ENCODE data around the gene GOLGA6D. TPM values are rescaled to one million over a fixed set of nuclear protein-coding genes. Genes with fewer than 3 reads are reported as not detected.
"Not testable (repeated sequence)": the region's sequence is repeated elsewhere in the genome, so short reads cannot be mapped to it uniquely, and the experiment has no call there.

The GOLGA6D gene
- total and polyA plus RNA-seq, 4 donors: 0.12 TPM; not detected in 3

DNA sequence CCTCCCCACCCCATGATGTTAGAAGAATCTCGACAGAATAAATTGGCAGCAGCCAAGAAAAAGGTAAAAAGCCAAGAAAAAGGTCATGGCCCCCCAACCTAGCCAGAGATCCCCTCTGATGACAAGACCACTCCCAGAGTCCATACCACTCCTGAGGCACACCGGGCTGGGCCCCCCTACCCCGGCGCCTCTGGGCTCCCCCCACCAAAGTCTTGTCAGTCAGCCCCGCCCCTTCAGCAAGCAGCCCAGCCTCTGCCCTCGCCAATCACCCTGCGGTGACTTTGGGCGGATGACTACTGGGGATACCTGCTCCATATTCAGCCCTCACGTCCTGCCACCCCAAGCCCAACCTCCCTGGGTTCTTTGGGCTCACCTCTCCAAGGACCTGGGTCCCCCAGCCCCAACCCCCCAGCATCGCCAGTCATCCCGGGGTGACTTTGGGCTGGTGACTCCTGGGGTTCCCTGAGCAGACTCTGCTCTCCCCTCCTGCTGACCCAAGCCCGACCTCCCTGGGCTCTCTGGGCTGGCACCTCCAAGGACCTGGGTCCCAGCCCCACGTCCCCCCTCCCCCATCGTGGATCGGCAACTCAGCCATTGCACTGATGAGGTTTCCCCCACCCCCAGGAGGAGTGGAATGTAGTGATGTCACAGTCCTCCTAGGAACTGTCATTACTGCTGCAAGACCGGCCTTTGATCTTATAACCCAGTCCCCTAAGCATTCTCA lies 23.9 kb upstream of the GOLGA6D start:
- not testable (repeated sequence) for H3K9ac ChIP-seq (ENCODE audit: insufficient read depth in 1 of 2, low read length in 2 of 2); H3K4me1 ChIP-seq (ENCODE audit: control insufficient read depth in 5 of 5, insufficient read depth in 5 of 5, low read length in 5 of 5); ATAC-seq (ENCODE audit: insufficient read depth, low FRiP score); H3K36me3 ChIP-seq (ENCODE audit: control insufficient read depth in 4 of 4, insufficient read depth in 4 of 4, low read length in 4 of 4); H3K27me3 ChIP-seq (ENCODE audit: control insufficient read depth in 3 of 3, insufficient read depth in 3 of 3, low read length in 2 of 3); H3K4me3 ChIP-seq; H3K9me3 ChIP-seq (ENCODE audit: control insufficient read depth in 4 of 4, insufficient read depth in 3 of 4, low read length in 3 of 4); H3K27ac ChIP-seq (ENCODE audit: low read depth in 1 of 2, low read length in 1 of 2); DNase-seq
- WGBS, 2 donors: 82 to 92% methylated on average over 10 to 11 of the region's 16 CpGs

- not testable (repeated sequence) for H3K9ac ChIP-seq (ENCODE audit: insufficient read depth in 1 of 2, low read length in 2 of 2); DNase-seq; H3K27me3 ChIP-seq (ENCODE audit: control insufficient read depth in 3 of 3, insufficient read depth in 3 of 3, low read length in 2 of 3); H3K27ac ChIP-seq (ENCODE audit: low read depth in 1 of 2, low read length in 1 of 2); ATAC-seq (ENCODE audit: insufficient read depth, low FRiP score); H3K4me3 ChIP-seq; H3K4me1 ChIP-seq (ENCODE audit: control insufficient read depth in 5 of 5, insufficient read depth in 5 of 5, low read length in 5 of 5); H3K9me3 ChIP-seq (ENCODE audit: control insufficient read depth in 4 of 4, insufficient read depth in 3 of 4, low read length in 3 of 4); H3K36me3 ChIP-seq (ENCODE audit: control insufficient read depth in 4 of 4, insufficient read depth in 4 of 4, low read length in 4 of 4)
- WGBS, 2 donors: no CpG with 5 or more reads among the region's 3 CpGs
Measured at GRCh38 chr15:75259873-75260272, 22.8 kb upstream of the GOLGA6D start.

GRCh38 chr15:75273751-75274359 lies 8.8 kb upstream of the GOLGA6D start:
- not testable (repeated sequence) for ATAC-seq (ENCODE audit: insufficient read depth, low FRiP score); DNase-seq; H3K4me1 ChIP-seq (ENCODE audit: control insufficient read depth in 5 of 5, insufficient read depth in 5 of 5, low read length in 5 of 5); H3K27ac ChIP-seq (ENCODE audit: low read depth in 1 of 2, low read length in 1 of 2); H3K4me3 ChIP-seq; H3K27me3 ChIP-seq (ENCODE audit: control insufficient read depth in 3 of 3, insufficient read depth in 3 of 3, low read length in 2 of 3); H3K9me3 ChIP-seq (ENCODE audit: control insufficient read depth in 4 of 4, insufficient read depth in 3 of 4, low read length in 3 of 4); H3K36me3 ChIP-seq (ENCODE audit: control insufficient read depth in 4 of 4, insufficient read depth in 4 of 4, low read length in 4 of 4); H3K9ac ChIP-seq (ENCODE audit: insufficient read depth in 1 of 2, low read length in 2 of 2)
- WGBS, 2 donors: 96 to 97% methylated on average over 3 to 4 of the region's 8 CpGs

GRCh38 chr15:75274509-75275107 lies 8.0 kb upstream of the GOLGA6D start:
- not testable (repeated sequence) for H3K9me3 ChIP-seq (ENCODE audit: control insufficient read depth in 4 of 4, insufficient read depth in 3 of 4, low read length in 3 of 4); H3K36me3 ChIP-seq (ENCODE audit: control insufficient read depth in 4 of 4, insufficient read depth in 4 of 4, low read length in 4 of 4); H3K27ac ChIP-seq (ENCODE audit: low read depth in 1 of 2, low read length in 1 of 2); ATAC-seq (ENCODE audit: insufficient read depth, low FRiP score); H3K27me3 ChIP-seq (ENCODE audit: control insufficient read depth in 3 of 3, insufficient read depth in 3 of 3, low read length in 2 of 3); H3K9ac ChIP-seq (ENCODE audit: insufficient read depth in 1 of 2, low read length in 2 of 2); H3K4me3 ChIP-seq; H3K4me1 ChIP-seq (ENCODE audit: control insufficient read depth in 5 of 5, insufficient read depth in 5 of 5, low read length in 5 of 5)
- 65 to 73% methylated on average over 4 to 5 of the region's 5 CpGs for WGBS, 2 donors
- TF ChIP-seq, protein P1, sequence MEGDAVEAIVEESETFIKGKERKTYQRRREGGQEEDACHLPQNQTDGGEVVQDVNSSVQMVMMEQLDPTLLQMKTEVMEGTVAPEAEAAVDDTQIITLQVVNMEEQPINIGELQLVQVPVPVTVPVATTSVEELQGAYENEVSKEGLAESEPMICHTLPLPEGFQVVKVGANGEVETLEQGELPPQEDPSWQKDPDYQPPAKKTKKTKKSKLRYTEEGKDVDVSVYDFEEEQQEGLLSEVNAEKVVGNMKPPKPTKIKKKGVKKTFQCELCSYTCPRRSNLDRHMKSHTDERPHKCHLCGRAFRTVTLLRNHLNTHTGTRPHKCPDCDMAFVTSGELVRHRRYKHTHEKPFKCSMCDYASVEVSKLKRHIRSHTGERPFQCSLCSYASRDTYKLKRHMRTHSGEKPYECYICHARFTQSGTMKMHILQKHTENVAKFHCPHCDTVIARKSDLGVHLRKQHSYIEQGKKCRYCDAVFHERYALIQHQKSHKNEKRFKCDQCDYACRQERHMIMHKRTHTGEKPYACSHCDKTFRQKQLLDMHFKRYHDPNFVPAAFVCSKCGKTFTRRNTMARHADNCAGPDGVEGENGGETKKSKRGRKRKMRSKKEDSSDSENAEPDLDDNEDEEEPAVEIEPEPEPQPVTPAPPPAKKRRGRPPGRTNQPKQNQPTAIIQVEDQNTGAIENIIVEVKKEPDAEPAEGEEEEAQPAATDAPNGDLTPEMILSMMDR (IDR thresholded peaks at IDR 0.05; ENCODE audit: control extremely low read depth, extremely low read depth): peak; percentile 5
- DNase-seq: peak; percentile 1 to 13 (median 9)

GRCh38 chr15:75275617-75276016 lies 7.0 kb upstream of the GOLGA6D start:
- H3K27me3 ChIP-seq (ENCODE audit: control insufficient read depth in 3 of 3, insufficient read depth in 3 of 3, low read length in 2 of 3); DNase-seq; H3K4me1 ChIP-seq (ENCODE audit: control insufficient read depth in 5 of 5, insufficient read depth in 5 of 5, low read length in 5 of 5); H3K27ac ChIP-seq (ENCODE audit: low read depth in 1 of 2, low read length in 1 of 2); H3K4me3 ChIP-seq; H3K9ac ChIP-seq (ENCODE audit: insufficient read depth in 1 of 2, low read length in 2 of 2); H3K9me3 ChIP-seq (ENCODE audit: control insufficient read depth in 4 of 4, insufficient read depth in 3 of 4, low read length in 3 of 4); H3K36me3 ChIP-seq (ENCODE audit: control insufficient read depth in 4 of 4, insufficient read depth in 4 of 4, low read length in 4 of 4); ATAC-seq (ENCODE audit: insufficient read depth, low FRiP score): not testable (repeated sequence)
- 74 to 82% methylated on average over 3 of the region's 3 CpGs for WGBS, 2 donors

DNA sequence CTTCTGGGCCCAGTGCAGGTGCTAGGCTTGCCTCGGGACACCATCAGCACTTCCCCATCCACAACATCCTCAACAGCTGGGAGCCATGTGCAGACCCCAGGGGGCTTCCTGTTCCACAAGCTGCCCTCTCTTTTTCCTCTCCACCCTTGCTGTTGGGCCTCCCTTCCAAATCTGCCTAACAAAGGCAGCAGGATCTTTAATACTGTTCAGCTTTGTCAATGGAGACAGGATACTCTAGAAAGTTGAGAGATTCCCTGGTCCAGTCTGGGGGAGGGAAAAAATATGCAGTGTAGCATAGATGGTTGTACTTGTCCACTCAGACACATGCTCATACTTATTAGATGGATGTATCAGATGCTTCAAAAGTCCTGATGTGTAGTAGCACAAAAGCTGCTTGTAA lies 4.1 kb upstream of the GOLGA6D start:
- not testable (repeated sequence) for H3K27ac ChIP-seq (ENCODE audit: low read depth in 1 of 2, low read length in 1 of 2); H3K9me3 ChIP-seq (ENCODE audit: control insufficient read depth in 4 of 4, insufficient read depth in 3 of 4, low read length in 3 of 4); H3K27me3 ChIP-seq (ENCODE audit: control insufficient read depth in 3 of 3, insufficient read depth in 3 of 3, low read length in 2 of 3); ATAC-seq (ENCODE audit: insufficient read depth, low FRiP score); H3K36me3 ChIP-seq (ENCODE audit: control insufficient read depth in 4 of 4, insufficient read depth in 4 of 4, low read length in 4 of 4); H3K4me1 ChIP-seq (ENCODE audit: control insufficient read depth in 5 of 5, insufficient read depth in 5 of 5, low read length in 5 of 5); DNase-seq; H3K9ac ChIP-seq (ENCODE audit: insufficient read depth in 1 of 2, low read length in 2 of 2); H3K4me3 ChIP-seq
- WGBS, 2 donors: no CpG with 5 or more reads among the region's 1 CpG

DNA sequence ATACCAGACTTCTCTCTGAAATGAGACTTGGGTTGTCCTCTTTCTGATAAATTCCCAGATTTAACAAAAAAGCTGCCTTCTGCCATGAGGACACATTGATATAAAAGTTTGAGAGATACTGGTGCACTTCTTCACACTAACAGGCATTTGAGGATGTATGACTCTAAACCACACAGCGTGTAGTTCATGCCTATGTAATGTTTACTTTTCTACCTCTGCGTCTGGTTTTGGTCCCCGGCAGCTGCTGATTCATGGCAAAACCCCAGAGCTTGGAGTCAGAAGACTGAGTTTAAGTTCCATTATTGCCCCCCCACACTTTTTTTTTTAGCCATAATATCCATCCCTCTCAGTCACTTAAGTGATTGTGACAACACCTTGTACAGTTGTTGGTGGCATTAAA lies 1.5 kb downstream of the GOLGA6D start:
- not testable (repeated sequence) for H3K9ac ChIP-seq (ENCODE audit: insufficient read depth in 1 of 2, low read length in 2 of 2); H3K4me1 ChIP-seq (ENCODE audit: control insufficient read depth in 5 of 5, insufficient read depth in 5 of 5, low read length in 5 of 5); H3K36me3 ChIP-seq (ENCODE audit: control insufficient read depth in 4 of 4, insufficient read depth in 4 of 4, low read length in 4 of 4); ATAC-seq (ENCODE audit: insufficient read depth, low FRiP score); H3K9me3 ChIP-seq (ENCODE audit: control insufficient read depth in 4 of 4, insufficient read depth in 3 of 4, low read length in 3 of 4); H3K4me3 ChIP-seq; DNase-seq; H3K27ac ChIP-seq (ENCODE audit: low read depth in 1 of 2, low read length in 1 of 2); H3K27me3 ChIP-seq (ENCODE audit: control insufficient read depth in 3 of 3, insufficient read depth in 3 of 3, low read length in 2 of 3)
- no CpG with 5 or more reads among the region's 3 CpGs for WGBS, 2 donors
